Measurements from ENCODE around the gene PLXNB2.

DNA sequence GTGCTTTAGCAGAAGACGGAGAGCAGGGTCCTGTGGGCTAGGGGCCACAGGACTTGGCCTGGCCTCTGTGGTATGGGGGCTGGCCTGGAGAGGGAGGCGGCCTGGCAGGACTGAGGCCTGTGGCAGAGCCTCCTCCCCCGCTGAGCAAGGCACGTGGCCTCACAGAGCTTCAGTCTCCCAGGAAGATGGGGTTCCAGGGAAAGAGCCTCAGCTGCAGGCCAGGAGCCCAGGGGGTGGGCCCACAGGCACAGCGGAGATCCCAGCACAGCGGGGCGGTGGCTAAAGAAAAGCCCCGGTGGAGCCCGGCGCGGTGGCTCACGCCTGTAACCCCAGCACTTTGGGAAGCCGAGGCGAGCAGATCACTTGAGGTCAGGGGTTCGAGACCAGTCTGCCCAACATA, 48.1 kb downstream of the PLXNB2 start:
- TF ChIP-seq, protein P1, sequence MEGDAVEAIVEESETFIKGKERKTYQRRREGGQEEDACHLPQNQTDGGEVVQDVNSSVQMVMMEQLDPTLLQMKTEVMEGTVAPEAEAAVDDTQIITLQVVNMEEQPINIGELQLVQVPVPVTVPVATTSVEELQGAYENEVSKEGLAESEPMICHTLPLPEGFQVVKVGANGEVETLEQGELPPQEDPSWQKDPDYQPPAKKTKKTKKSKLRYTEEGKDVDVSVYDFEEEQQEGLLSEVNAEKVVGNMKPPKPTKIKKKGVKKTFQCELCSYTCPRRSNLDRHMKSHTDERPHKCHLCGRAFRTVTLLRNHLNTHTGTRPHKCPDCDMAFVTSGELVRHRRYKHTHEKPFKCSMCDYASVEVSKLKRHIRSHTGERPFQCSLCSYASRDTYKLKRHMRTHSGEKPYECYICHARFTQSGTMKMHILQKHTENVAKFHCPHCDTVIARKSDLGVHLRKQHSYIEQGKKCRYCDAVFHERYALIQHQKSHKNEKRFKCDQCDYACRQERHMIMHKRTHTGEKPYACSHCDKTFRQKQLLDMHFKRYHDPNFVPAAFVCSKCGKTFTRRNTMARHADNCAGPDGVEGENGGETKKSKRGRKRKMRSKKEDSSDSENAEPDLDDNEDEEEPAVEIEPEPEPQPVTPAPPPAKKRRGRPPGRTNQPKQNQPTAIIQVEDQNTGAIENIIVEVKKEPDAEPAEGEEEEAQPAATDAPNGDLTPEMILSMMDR (conservative IDR thresholded peaks at IDR 0.05) = no peak
- TF ChIP-seq ZFX (IDR thresholded peaks at IDR 0.05) = no peak
